H1 (cell line): ENCODE results near the gene ECE2. TPM values are rescaled to one million over a fixed set of nuclear protein-coding genes. Genes with fewer than 3 reads are reported as not detected.
A peak's percentile ranks its signal among the peaks of the same experiment; 100 is the strongest.

Experiments
- CTCF ChIA-PET: fragments of 300-600 bp; sonication (Branson Sonifier 250); formaldehyde crosslinking; loops from one replicate; lab custom pipeline; 2021; ENCODE audit not compliant: partially characterized antibody; lab: Charles Lee
- POLR2A ChIA-PET: fragments of 300-600 bp; sonication (Branson Sonifier 250); formaldehyde crosslinking; loops from one replicate; lab custom pipeline; 2021; ENCODE audit warnings: inconsistent platforms; ENCODE audit not compliant: partially characterized antibody; lab: Charles Lee
- DNase-seq, 2 experiments: peaks; one replicate each; pipeline versions ENCODE4 v3.0.0 to v3.0.0-alpha.2; 2010 to 2022; ENCODE audit warnings: low spot score in 2 of 2, low read depth in 1 of 2, mixed read lengths in 1 of 2
- FAIRE-seq: peaks from 2 replicates; lab custom pipeline; 2011; peaks lifted over from hg19 to GRCh38; lab: Jason Lieb, UNC
- H2AFZ ChIP-seq: 2 replicates; pipeline ENCODE4 v1.8.1; 2012; ENCODE audit warnings: low read length, inconsistent platforms
- H2AK5ac ChIP-seq: 2 replicates; pipeline ENCODE4 v1.6.1; 2013; ENCODE audit warnings: low read depth, low read length
- H2BK120ac ChIP-seq: replicated peaks from 2 replicates; pipeline ENCODE3; 2013; ENCODE audit warnings: low read depth, low read length, inconsistent platforms
- H2BK12ac ChIP-seq: 2 replicates; pipeline ENCODE4 v1.6.1; 2013; ENCODE audit warnings: low read depth, low read length
- H2BK15ac ChIP-seq: 2 replicates; pipeline ENCODE4 v1.6.1; 2013; ENCODE audit warnings: low read length
- H2BK20ac ChIP-seq: 2 replicates; pipeline ENCODE4 v1.6.1; 2013; ENCODE audit warnings: low read length
- H2BK5ac ChIP-seq: 2 replicates; pipeline ENCODE4 v1.6.1; 2013; ENCODE audit warnings: low read depth, low read length
- H3K14ac ChIP-seq: 2 replicates; pipeline ENCODE4 v1.6.1; 2013; ENCODE audit warnings: inconsistent platforms; ENCODE audit not compliant: insufficient read length
- H3K18ac ChIP-seq: 2 replicates; pipeline ENCODE4 v1.6.1; 2013; ENCODE audit warnings: low read length; ENCODE audit errors: extremely low read depth
- H3K23ac ChIP-seq: 2 replicates; pipeline ENCODE4 v1.6.1; 2013; ENCODE audit warnings: inconsistent platforms; ENCODE audit not compliant: insufficient read length
- H3K23me2 ChIP-seq: 2 replicates; pipeline ENCODE4 v1.6.1; 2013; ENCODE audit warnings: low read depth, low read length
- H3K27ac ChIP-seq: 2 replicates; pipeline ENCODE4 v1.6.1; 2011; ENCODE audit warnings: low read depth, low read length, inconsistent platforms
- H3K27me3 ChIP-seq, 4 experiments: replicated peaks in 1 of 4; 1 replicate in 1 of 4; 2 replicates in 3 of 4; pipeline versions ENCODE4 v1.6.1 to v1.8.1; 2011 to 2013; ENCODE audit warnings: low read length in 3 of 4, mild to moderate bottlenecking in 3 of 4, inconsistent platforms in 2 of 4, mixed read lengths in 2 of 4, moderate library complexity in 1 of 4; ENCODE audit not compliant: control insufficient read depth in 3 of 4, insufficient read depth in 3 of 4; ENCODE audit errors: extremely low read depth in 1 of 4
- H3K36me3 ChIP-seq, 4 experiments: 2 replicates each; pipeline versions ENCODE4 v1.6.1 to v1.8.1; 2011 to 2013; ENCODE audit warnings: mild to moderate bottlenecking in 4 of 4, low read length in 3 of 4, moderate library complexity in 2 of 4, control low read depth in 1 of 4, inconsistent platforms in 1 of 4; ENCODE audit not compliant: insufficient read depth in 4 of 4, control insufficient read depth in 2 of 4
- H3K4ac ChIP-seq: replicated peaks from 2 replicates; pipeline ENCODE3; 2013; ENCODE audit warnings: low read length, low read depth, mixed read lengths, inconsistent platforms; ENCODE audit not compliant: insufficient read length
- H3K4me1 ChIP-seq, 4 experiments: replicated peaks in 1 of 4; 1 replicate in 1 of 4; 2 replicates in 3 of 4; pipeline versions ENCODE4 v1.6.1 to v1.8.1; 2011 to 2013; ENCODE audit warnings: low read length in 3 of 4, inconsistent platforms in 2 of 4, mixed read lengths in 1 of 4; ENCODE audit not compliant: insufficient read depth in 4 of 4, control insufficient read depth in 3 of 4
- H3K4me2 ChIP-seq, 2 experiments: 2 replicates each; pipeline versions ENCODE4 v1.6.1 to v1.8.1; 2011 to 2013; ENCODE audit warnings: low read depth in 2 of 2, low read length in 2 of 2, control low read depth in 1 of 2, inconsistent platforms in 1 of 2, mild to moderate bottlenecking in 1 of 2; ENCODE audit not compliant: insufficient read depth in 1 of 2
- H3K4me3 ChIP-seq, 4 experiments: fragments of 200-600, 300-600 bp in 1 of 4; sonication (generic), shearing (Covaris generic), sonication (Bioruptor Twin) in 1 of 4; 2 replicates each; pipeline versions ENCODE4 v1.5.1 to v1.8.1; 2011 to 2016; ENCODE audit warnings: low read length in 4 of 4, low read depth in 3 of 4, control low read depth in 2 of 4, inconsistent platforms in 2 of 4, mild to moderate bottlenecking in 2 of 4, mixed read lengths in 1 of 4, moderate library complexity in 1 of 4; ENCODE audit not compliant: insufficient read depth in 2 of 4; ENCODE audit errors: extremely low read depth in 1 of 4
- H3K56ac ChIP-seq: replicated peaks from 2 replicates; pipeline ENCODE3; 2013; ENCODE audit warnings: low read depth, mild to moderate bottlenecking, mixed read lengths, low read length, inconsistent platforms; ENCODE audit not compliant: insufficient read length
- H3K79me1 ChIP-seq: 2 replicates; pipeline ENCODE4 v1.6.1; 2013; ENCODE audit warnings: low read depth, low read length, control low read depth
- H3K79me2 ChIP-seq, 2 experiments: 2 replicates each; pipeline versions ENCODE4 v1.6.1 to v1.8.1; 2012 to 2013; ENCODE audit warnings: low read length in 2 of 2, mild to moderate bottlenecking in 2 of 2, inconsistent platforms in 1 of 2; ENCODE audit not compliant: insufficient read depth in 2 of 2, control insufficient read depth in 1 of 2
- H3K9ac ChIP-seq, 4 experiments: replicated peaks in 1 of 4; 1 replicate in 1 of 4; 2 replicates in 3 of 4; pipeline versions ENCODE4 v1.6.1 to v1.8.1; 2011 to 2013; ENCODE audit warnings: low read depth in 3 of 4, low read length in 3 of 4, control low read depth in 2 of 4, mild to moderate bottlenecking in 2 of 4, moderate library complexity in 2 of 4, inconsistent platforms in 1 of 4; ENCODE audit errors: extremely low read depth in 1 of 4
- H3K9me3 ChIP-seq, 2 experiments: 2 replicates each; pipeline versions ENCODE4 v1.6.1 to v1.8.1; 2012 to 2013; ENCODE audit warnings: mild to moderate bottlenecking in 2 of 2, moderate library complexity in 2 of 2, control low read depth in 1 of 2, inconsistent platforms in 1 of 2, low read depth in 1 of 2, low read length in 1 of 2, mixed read lengths in 1 of 2; ENCODE audit not compliant: insufficient read depth in 2 of 2
- H4K20me1 ChIP-seq, 2 experiments: replicated peaks in 1 of 2; 2 replicates each; pipeline versions ENCODE3 to v1.8.1; 2011 to 2013; ENCODE audit warnings: inconsistent platforms in 2 of 2, low read length in 2 of 2, mild to moderate bottlenecking in 1 of 2; ENCODE audit not compliant: insufficient read depth in 2 of 2, control insufficient read depth in 1 of 2
- H4K5ac ChIP-seq: 2 replicates; pipeline ENCODE4 v1.6.1; 2013; ENCODE audit warnings: low read length, low read depth, mixed read lengths, inconsistent platforms; ENCODE audit not compliant: insufficient read length
- H4K8ac ChIP-seq: 2 replicates; pipeline ENCODE4 v1.8.0; 2013; ENCODE audit warnings: mild to moderate bottlenecking, moderate library complexity, low read length, inconsistent platforms; ENCODE audit not compliant: insufficient read depth; ENCODE audit errors: extremely low read depth
- H4K91ac ChIP-seq: replicated peaks from 2 replicates; pipeline ENCODE3; 2013; ENCODE audit warnings: low read length, mixed read lengths, inconsistent platforms; ENCODE audit not compliant: insufficient read length
- CEBPB ChIP-seq: IDR thresholded peaks from 2 replicates; pipeline ENCODE4 v1.6.1; 2012; ENCODE audit warnings: low read depth, low read length
- POLR2AphosphoS5 ChIP-seq: IDR thresholded peaks from 2 replicates; pipeline ENCODE4 v1.6.1; 2011; ENCODE audit warnings: low read depth, low read length
- RXRA ChIP-seq: IDR thresholded peaks from 2 replicates; pipeline ENCODE4 v1.6.1; 2011; ENCODE audit warnings: low read depth, mild to moderate bottlenecking, low read length, moderate library complexity; ENCODE audit not compliant: insufficient read depth
- SIX5 ChIP-seq: IDR thresholded peaks from 2 replicates; pipeline ENCODE4 v1.6.1; 2011; ENCODE audit warnings: mild to moderate bottlenecking, low read depth, low read length
- ZNF274 ChIP-seq: IDR thresholded peaks from 2 replicates; pipeline ENCODE4 v1.7.0; 2012; ENCODE audit warnings: low read length, borderline replicate concordance; ENCODE audit errors: extremely low read depth
- WGBS, 2 experiments: shearing (Covaris generic) in 1 of 2; methylation state at CpG; one replicate each; pipeline versions ENCODE4 v1.1.6 to v1.1.7; 2013 to 2015; ENCODE audit warnings: low lambda C conversion rate in 2 of 2, mixed read lengths in 2 of 2, inconsistent platforms in 1 of 2, low coverage in 1 of 2, missing lambda C conversion rate in 1 of 2; ENCODE audit not compliant: insufficient replicate concordance in 2 of 2, insufficient coverage in 1 of 2, insufficient read length in 1 of 2; ENCODE audit errors: extremely low coverage in 1 of 2, missing lambda C conversion rate in 1 of 2; 5-methylcytosine and 5-hydroxymethylcytosine counted together
- polyA plus RNA-seq, 7 experiments: library from polyadenylated mRNA; depleted of rRNA in 3 of 7; stranded (reverse) in 5 of 7; unstranded in 2 of 7; fragments of >200 nt in 5 of 7; fragments of 200-250 nt in 2 of 7; gene quantifications; 1 replicate in 5 of 7; 2 replicates in 1 of 7; 4 replicates in 1 of 7; pipeline versions ENCODE4 v1.2.1 to v1.2.3, GENCODE V29; 2011 to 2013; ENCODE audit warnings: missing spikeins in 2 of 7, mixed read lengths in 2 of 7
- total RNA-seq: library from RNA; stranded (reverse); fragmentation: NEBNext Ultra II Directional; extraction: Animal tissue kit (Norgen Biotek cat#: 25700); gene quantifications from 2 replicates; pipeline ENCODE4 v1.2.1, GENCODE V29; 2021
- TF ChIP-seq, protein P1 (sequence below): IDR thresholded peaks from 2 replicates; pipeline ENCODE4 v1.6.1; 2012; ENCODE audit warnings: inconsistent platforms
- TF ChIP-seq, protein P2 (sequence below), 3 experiments: IDR thresholded peaks; 1 replicate in 2 of 3; 2 replicates in 1 of 3; pipeline versions ENCODE4 v1.5.1 to v1.6.1; 2011; ENCODE audit warnings: low read length in 3 of 3, mild to moderate bottlenecking in 3 of 3, inconsistent platforms in 2 of 3, low read depth in 1 of 3, moderate library complexity in 1 of 3; ENCODE audit not compliant: insufficient read depth in 1 of 3; ENCODE audit errors: control extremely low read depth in 1 of 3

ECE2 gene
- total and polyA plus RNA-seq, 2 of the 8 experiments (the other 6 are each of a cell fraction or from before 2014, with no cell fraction given) = 0.44 to 0.86 TPM

DNA sequence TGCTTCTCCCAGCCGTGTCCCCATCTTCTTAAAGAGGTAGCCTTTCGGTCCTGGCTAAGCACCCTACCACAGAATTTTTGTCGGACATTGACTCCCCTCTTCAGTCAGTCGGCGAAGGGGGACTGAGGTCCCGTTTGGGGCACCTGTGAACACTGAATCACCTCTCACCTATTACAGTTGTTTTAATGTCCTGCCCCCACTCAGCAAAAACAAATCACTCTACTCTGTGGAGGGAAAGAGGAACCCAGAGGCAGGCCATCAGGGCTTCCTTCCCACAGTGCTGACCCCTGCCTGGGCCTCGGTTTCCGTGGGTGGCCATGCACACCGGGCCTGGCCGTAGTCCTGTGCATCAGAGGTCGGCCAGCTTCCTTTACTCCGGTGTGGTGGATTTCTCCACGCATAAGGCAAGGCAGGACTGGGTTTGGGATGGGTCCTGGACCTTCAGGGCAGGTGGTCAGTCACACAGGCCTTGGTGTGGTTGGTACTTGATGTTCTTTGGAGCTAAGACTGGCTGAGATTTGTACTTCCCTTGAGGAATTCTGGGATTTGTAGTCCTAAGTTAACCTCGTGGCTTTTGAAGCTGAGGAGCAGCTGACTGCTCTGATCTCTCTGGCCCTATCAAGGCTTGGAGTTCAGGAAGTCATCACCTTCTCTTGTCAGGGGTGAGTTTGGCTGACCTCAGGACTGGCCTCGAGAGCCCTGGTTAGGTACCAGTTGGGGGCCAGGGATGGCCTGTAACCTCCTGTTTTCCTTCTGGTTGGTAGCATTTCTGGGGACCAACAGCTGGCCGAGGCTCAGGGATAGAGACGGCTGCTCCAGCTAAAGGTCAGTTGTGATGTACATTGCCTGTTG is 61.0 kb downstream of the ECE2 start:
- Histone ChIP-seq H4K91ac (peak overlapping the region; percentile 46), H3K79me2 (peaks cover 0 to 2% of the 10 kb centered on the region in 2 experiments; a peak in 1 of 4 replicates), H2BK12ac (peak overlapping the region; percentile 53; the same call in 1 of the 2 replicates), H2BK120ac (no peak overlapping the region), H2BK15ac (peak overlapping the region; percentile 25; the same call in 1 of the 2 replicates), H4K20me1 (peaks cover 22 to 40% of the 10 kb centered on the region in 2 experiments), H3K9ac (peak overlapping the region; percentile 66 to 87 (median 80)), H3K14ac (no peak overlapping the region), H2AK5ac (peak overlapping the region; percentile 78), H2BK20ac (no peak overlapping the region), H3K9me3 (no peaks in the 10 kb centered on the region), H3K23ac (no peak overlapping the region), H3K4me1 (peaks cover 5 to 27% (median 18%) of the 10 kb centered on the region in 4 experiments), H3K79me1 (peaks cover 10% of the 10 kb centered on the region), H4K8ac (peak overlapping the region; percentile 41; the same call in 1 of the 2 replicates), H3K56ac (no peak overlapping the region), H3K4me2 (peak overlapping the region; percentile 91 to 98), H3K23me2 (peaks cover 14% of the 10 kb centered on the region), H3K27ac (peak overlapping the region; percentile 82), H2BK5ac (peak overlapping the region; percentile 54), H2AFZ (no peak overlapping the region), H3K4me3 (peak overlapping the region; percentile 76 to 83 (median 80)), H4K5ac (no peak overlapping the region), H3K36me3 (peaks cover 22 to 32% (median 30%) of the 10 kb centered on the region in 4 experiments), H3K18ac (peak overlapping the region; percentile 83; the same call in 1 of the 2 replicates), H3K27me3 (no peaks in the 10 kb centered on the region), H3K4ac (no peak overlapping the region)
- POLR2A ChIA-PET = interaction anchor here (0.8 to 3.6 kb wide), 17 partner anchors 8 to 204 kb away, joined by 3 to 30 read pairs (median 4); partner anchors contain the start of genes CAMK2N2 and EIF4G1
- 51% methylated on average over 17 of the region's 17 CpGs; no CpG with 5 or more reads in 1 of the 2 experiments for WGBS, 2 experiments
- CTCF ChIA-PET = interaction anchor here (0.8 to 3.6 kb wide), 12 partner anchors 9 to 204 kb away, joined by 3 to 16 read pairs (median 4); no protein-coding TSS in a partner anchor
- DNase-seq (peak in 1 of 2 experiments; percentile 54), FAIRE-seq (peak; percentile 77)
- TF ChIP-seq POLR2AphosphoS5 (0 out of 2 replicates have a peak, but pooled peaks have one; percentile 34), SIX5 (peak; percentile 41; the same call in 1 of the 2 replicates), RXRA (no peak), CEBPB (no peak), ZNF274 (no peak)
- TF ChIP-seq, protein P1, sequence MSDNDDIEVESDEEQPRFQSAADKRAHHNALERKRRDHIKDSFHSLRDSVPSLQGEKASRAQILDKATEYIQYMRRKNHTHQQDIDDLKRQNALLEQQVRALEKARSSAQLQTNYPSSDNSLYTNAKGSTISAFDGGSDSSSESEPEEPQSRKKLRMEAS = peak; percentile 38; the same call in 1 of the 2 replicates
- TF ChIP-seq, protein P2, sequence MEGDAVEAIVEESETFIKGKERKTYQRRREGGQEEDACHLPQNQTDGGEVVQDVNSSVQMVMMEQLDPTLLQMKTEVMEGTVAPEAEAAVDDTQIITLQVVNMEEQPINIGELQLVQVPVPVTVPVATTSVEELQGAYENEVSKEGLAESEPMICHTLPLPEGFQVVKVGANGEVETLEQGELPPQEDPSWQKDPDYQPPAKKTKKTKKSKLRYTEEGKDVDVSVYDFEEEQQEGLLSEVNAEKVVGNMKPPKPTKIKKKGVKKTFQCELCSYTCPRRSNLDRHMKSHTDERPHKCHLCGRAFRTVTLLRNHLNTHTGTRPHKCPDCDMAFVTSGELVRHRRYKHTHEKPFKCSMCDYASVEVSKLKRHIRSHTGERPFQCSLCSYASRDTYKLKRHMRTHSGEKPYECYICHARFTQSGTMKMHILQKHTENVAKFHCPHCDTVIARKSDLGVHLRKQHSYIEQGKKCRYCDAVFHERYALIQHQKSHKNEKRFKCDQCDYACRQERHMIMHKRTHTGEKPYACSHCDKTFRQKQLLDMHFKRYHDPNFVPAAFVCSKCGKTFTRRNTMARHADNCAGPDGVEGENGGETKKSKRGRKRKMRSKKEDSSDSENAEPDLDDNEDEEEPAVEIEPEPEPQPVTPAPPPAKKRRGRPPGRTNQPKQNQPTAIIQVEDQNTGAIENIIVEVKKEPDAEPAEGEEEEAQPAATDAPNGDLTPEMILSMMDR (IDR thresholded peaks at IDR 0.05; ENCODE audit: control extremely low read depth in 1 of 3, insufficient read depth in 1 of 3, low read depth in 1 of 3, low read length in 3 of 3) = no peak
